Smooth muscle cell (in vitro differentiated cells): ENCODE measurements around the gene VPS26A. TPM values are rescaled to one million over a fixed set of nuclear protein-coding genes. Genes with fewer than 3 reads are reported as not detected.
A peak's percentile ranks its signal among the peaks of the same experiment; 100 is the strongest.

Experiments used
- DNase-seq: peaks from one replicate; lab custom pipeline; 2025; ENCODE audit not compliant: unreplicated experiment; lab: John Stamatoyannopoulos, UW
- H2AFZ ChIP-seq: fragments of 200-600 bp; sonication (generic); 2 replicates; pipeline ENCODE4 v1.6.0; 2016; ENCODE audit warnings: antibody characterized with exemption, low read depth, mild to moderate bottlenecking
- H3F3A ChIP-seq: fragments of 200-600 bp; sonication (generic); 2 replicates; pipeline ENCODE4 v1.6.0; 2017; ENCODE audit warnings: antibody characterized with exemption, low read depth
- H3K27ac ChIP-seq: fragments of 200-600 bp; sonication (generic); 2 replicates; pipeline ENCODE4 v1.5.1; 2016; ENCODE audit warnings: low read depth, mild to moderate bottlenecking
- H3K27me3 ChIP-seq: fragments of 200-600 bp; sonication (generic); 2 replicates; pipeline ENCODE4 v1.6.1; 2016; ENCODE audit warnings: low read depth, mild to moderate bottlenecking
- H3K36me3 ChIP-seq: fragments of 200-600 bp; sonication (generic); 2 replicates; pipeline ENCODE4 v1.5.1; 2016; ENCODE audit warnings: low read depth
- H3K4me1 ChIP-seq: fragments of 200-600 bp; sonication (generic); 2 replicates; pipeline ENCODE4 v1.5.1; 2016; ENCODE audit warnings: low read depth
- H3K4me2 ChIP-seq: fragments of 200-600 bp; sonication (generic); 2 replicates; pipeline ENCODE4 v1.6.0; 2016; ENCODE audit warnings: mild to moderate bottlenecking
- H3K4me3 ChIP-seq: fragments of 200-600 bp; sonication (generic); 2 replicates; pipeline ENCODE4 v1.5.1; 2016; ENCODE audit warnings: mild to moderate bottlenecking
- H3K79me2 ChIP-seq: fragments of 200-600 bp; sonication (generic); 2 replicates; pipeline ENCODE4 v1.6.0; 2016; ENCODE audit warnings: low read depth, mild to moderate bottlenecking
- H3K9ac ChIP-seq: fragments of 200-600 bp; sonication (generic); 2 replicates; pipeline ENCODE4 v1.6.0; 2016; ENCODE audit warnings: low read depth
- H3K9me3 ChIP-seq: fragments of 200-600 bp; sonication (generic); replicated peaks from 2 replicates; pipeline ENCODE4 v1.5.1; 2016; ENCODE audit warnings: low read depth
- H4K20me1 ChIP-seq: fragments of 200-600 bp; sonication (generic); 2 replicates; pipeline ENCODE4 v1.6.0; 2016; ENCODE audit warnings: low read depth
- WGBS: methylation state at CpG from one replicate; pipeline ENCODE4 v1.1.7; 2016; ENCODE audit warnings: low lambda C conversion rate; 5-methylcytosine and 5-hydroxymethylcytosine counted together
- polyA plus RNA-seq: library from polyadenylated mRNA; unstranded; fragments of >200 nt; fragmentation: Nextera tagmentation; extraction: Ambion mirVana; gene quantifications from 2 replicates; pipeline ENCODE4 v1.2.1, GENCODE V29; 2016
- total RNA-seq: library from RNA; depleted of rRNA; stranded (reverse); fragments of >200 nt; gene quantifications from 2 replicates; pipeline ENCODE4 v1.2.3, GENCODE V29; 2014
- TF ChIP-seq, protein P1 (sequence below): fragments of 200-600 bp; sonication (generic); IDR thresholded peaks from 2 replicates; pipeline ENCODE4 v1.5.1; 2017; ENCODE audit warnings: borderline replicate concordance, mild to moderate bottlenecking, antibody characterized with exemption; ENCODE audit not compliant: insufficient read depth, poor library complexity, severe bottlenecking

The VPS26A gene
- total and polyA plus RNA-seq, 2 experiments from 2014 or later: 28.3 to 36.8 TPM

DNA sequence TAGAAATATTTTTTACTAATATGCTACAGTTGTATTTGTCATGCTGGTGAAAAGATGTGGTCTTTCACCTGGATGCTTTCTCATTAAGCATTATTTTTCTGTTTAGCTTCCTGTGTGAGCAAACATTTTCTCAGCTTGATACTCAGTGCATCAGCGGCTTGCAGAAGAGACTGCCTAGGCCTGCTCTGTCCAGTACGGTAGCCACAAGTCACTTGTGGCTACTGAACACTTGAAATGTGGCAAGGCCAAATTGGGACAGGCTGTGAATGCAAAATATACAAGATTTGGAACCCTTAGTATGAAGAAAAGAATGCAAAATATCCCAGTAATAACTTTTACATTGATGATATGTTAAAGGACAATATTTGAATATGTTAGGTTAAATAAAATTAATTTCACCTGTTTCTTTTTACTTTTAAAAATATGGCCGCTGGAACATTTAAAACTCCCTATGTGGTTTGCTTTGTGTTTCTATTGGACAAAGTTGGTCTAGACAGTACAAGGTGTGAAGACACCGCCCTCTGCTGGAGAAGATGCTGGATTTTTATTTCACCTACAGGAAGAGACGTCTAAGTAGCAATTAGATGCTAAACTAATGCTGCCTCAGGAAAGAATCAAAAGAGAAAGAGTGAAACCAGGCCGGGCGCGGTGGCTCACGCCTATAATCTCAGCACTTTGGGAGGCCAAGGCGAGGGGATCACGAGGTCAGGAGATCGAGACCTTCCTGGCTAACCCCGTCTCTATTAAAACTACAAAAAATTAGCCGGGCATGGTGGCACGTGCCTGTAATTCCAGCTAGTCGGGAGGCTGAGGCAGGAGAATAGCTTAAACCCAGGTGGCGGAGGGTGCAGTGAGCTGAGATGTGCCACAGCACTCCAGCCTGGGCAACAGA lies 30.8 kb upstream of the VPS26A start:
- H4K20me1 ChIP-seq: no peaks in the 10 kb centered on the region
- H3F3A ChIP-seq: no peaks in the 10 kb centered on the region
- WGBS: 47% methylated on average over 17 of the region's 17 CpGs
- H3K79me2 ChIP-seq: no peaks in the 10 kb centered on the region
- peak; percentile 3 for DNase-seq
- no peak overlapping the region for H3K4me2 ChIP-seq
- H3K27me3 ChIP-seq: no peaks in the 10 kb centered on the region
- H3K4me3 ChIP-seq: no peak overlapping the region
- H3K4me1 ChIP-seq: no peaks in the 10 kb centered on the region
- H3K27ac ChIP-seq: no peak overlapping the region
- TF ChIP-seq, protein P1, sequence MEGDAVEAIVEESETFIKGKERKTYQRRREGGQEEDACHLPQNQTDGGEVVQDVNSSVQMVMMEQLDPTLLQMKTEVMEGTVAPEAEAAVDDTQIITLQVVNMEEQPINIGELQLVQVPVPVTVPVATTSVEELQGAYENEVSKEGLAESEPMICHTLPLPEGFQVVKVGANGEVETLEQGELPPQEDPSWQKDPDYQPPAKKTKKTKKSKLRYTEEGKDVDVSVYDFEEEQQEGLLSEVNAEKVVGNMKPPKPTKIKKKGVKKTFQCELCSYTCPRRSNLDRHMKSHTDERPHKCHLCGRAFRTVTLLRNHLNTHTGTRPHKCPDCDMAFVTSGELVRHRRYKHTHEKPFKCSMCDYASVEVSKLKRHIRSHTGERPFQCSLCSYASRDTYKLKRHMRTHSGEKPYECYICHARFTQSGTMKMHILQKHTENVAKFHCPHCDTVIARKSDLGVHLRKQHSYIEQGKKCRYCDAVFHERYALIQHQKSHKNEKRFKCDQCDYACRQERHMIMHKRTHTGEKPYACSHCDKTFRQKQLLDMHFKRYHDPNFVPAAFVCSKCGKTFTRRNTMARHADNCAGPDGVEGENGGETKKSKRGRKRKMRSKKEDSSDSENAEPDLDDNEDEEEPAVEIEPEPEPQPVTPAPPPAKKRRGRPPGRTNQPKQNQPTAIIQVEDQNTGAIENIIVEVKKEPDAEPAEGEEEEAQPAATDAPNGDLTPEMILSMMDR: peak; percentile 87
- H3K36me3 ChIP-seq: no peaks in the 10 kb centered on the region
- no peaks in the 10 kb centered on the region for H3K9me3 ChIP-seq
- H3K9ac ChIP-seq: no peak overlapping the region
- peak overlapping the region; percentile 67 for H2AFZ ChIP-seq

GRCh38 chr10:69093933-69094332 lies 30.0 kb upstream of the VPS26A start:
- Histone ChIP-seq H3K4me2 (no peak overlapping the region), H3K27me3 (no peaks in the 10 kb centered on the region), H2AFZ (no peak overlapping the region), H3K4me3 (no peak overlapping the region), H3K4me1 (no peaks in the 10 kb centered on the region), H3K79me2 (no peaks in the 10 kb centered on the region), H3F3A (no peaks in the 10 kb centered on the region), H3K9me3 (no peaks in the 10 kb centered on the region), H3K36me3 (no peaks in the 10 kb centered on the region), H3K9ac (no peak overlapping the region), H4K20me1 (no peaks in the 10 kb centered on the region), H3K27ac (no peak overlapping the region)
- WGBS: 86% methylated on average over 1 of the region's 1 CpG
- TF ChIP-seq, protein P1: no peak
- DNase-seq: no peak

DNA sequence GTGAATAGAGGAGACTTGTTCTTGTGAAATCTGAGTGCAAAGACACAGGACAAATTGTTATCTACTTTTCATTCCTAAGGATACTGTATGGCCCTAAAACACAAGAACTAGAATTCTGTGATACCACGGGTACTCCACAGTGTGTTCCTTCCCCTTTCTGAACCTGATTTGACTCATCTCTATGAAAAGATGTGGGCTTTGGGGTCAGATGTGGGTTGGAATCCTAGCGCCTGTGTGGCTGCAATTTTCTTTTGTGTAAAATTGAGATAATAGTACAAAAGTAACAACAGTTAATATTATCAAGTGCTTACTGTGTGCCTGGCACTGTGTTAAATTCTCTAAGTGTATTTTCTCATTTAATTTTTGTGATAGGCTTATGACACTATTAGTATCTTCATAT lies 27.9 kb upstream of the VPS26A start:
- Histone ChIP-seq H2AFZ (no peak overlapping the region), H3K79me2 (no peaks in the 10 kb centered on the region), H3K4me1 (no peaks in the 10 kb centered on the region), H3K4me3 (no peak overlapping the region), H3K4me2 (no peak overlapping the region), H3K27me3 (no peaks in the 10 kb centered on the region), H3F3A (no peaks in the 10 kb centered on the region), H3K9ac (no peak overlapping the region), H3K9me3 (no peaks in the 10 kb centered on the region), H3K36me3 (no peaks in the 10 kb centered on the region), H3K27ac (no peak overlapping the region), H4K20me1 (no peaks in the 10 kb centered on the region)
- TF ChIP-seq, protein P1: no peak
- 90% methylated on average over 2 of the region's 2 CpGs for WGBS
- DNase-seq: no peak
